ENCODE results near the gene FAM241B. TPM values are rescaled to one million over a fixed set of nuclear protein-coding genes. Genes with fewer than 3 reads are reported as not detected.

The FAM241B gene
- polyA plus RNA-seq, 1 of the 3 experiments (the other 2 are of a cell fraction), result 16.0 TPM

DNA sequence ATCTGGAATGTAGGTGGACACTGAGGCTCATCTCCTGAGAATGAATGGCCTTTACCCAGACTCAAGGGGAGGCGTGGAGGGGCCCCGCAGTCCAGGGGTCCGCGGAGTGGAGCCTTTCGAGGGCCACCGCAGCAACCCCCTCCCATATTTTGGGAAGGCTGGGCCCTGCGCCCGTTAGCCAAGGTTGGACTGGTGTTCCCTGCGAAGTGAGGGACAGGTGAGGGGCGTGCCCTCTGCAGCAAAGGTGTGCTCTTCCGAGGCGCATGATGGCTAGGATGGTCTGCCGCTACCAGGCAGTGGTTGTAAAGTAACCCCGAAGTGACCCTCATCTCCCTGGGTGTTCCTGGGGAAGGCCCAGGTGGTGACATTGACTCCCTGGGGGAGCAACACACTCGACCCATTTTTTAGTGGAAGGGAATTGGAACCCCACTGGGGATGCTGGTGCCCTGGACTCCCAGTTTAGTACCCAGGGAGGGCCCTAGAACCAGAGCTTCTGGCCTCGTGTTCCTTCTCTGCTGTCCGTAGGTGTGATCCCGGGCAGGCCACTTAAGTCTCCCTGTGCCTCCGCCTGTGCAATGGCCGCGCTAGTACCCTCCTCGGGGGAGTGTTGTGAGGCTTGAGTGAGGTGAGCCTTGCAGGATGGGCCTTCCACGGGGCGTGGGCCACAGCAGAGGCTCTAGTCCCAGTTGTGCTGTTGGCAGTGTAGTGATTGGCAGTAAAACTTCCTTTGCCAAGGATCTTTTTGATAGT, 779 bp downstream of the FAM241B start (continued):
- TF ChIP-seq, protein P1, sequence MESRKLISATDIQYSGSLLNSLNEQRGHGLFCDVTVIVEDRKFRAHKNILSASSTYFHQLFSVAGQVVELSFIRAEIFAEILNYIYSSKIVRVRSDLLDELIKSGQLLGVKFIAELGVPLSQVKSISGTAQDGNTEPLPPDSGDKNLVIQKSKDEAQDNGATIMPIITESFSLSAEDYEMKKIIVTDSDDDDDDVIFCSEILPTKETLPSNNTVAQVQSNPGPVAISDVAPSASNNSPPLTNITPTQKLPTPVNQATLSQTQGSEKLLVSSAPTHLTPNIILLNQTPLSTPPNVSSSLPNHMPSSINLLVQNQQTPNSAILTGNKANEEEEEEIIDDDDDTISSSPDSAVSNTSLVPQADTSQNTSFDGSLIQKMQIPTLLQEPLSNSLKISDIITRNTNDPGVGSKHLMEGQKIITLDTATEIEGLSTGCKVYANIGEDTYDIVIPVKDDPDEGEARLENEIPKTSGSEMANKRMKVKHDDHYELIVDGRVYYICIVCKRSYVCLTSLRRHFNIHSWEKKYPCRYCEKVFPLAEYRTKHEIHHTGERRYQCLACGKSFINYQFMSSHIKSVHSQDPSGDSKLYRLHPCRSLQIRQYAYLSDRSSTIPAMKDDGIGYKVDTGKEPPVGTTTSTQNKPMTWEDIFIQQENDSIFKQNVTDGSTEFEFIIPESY (IDR thresholded peaks at IDR 0.05; ENCODE audit: borderline replicate concordance, low read depth), result no peak
- TF ChIP-seq ELF1 (IDR thresholded peaks at IDR 0.05) (no peak), TAF1 (IDR thresholded peaks at IDR 0.05; ENCODE audit: borderline replicate concordance, low read depth, low read length) (no peak), NRF1 (IDR thresholded peaks at IDR 0.05; ENCODE audit: low read depth, low read length) (no peak), EP300 (IDR thresholded peaks at IDR 0.05; ENCODE audit: borderline replicate concordance in 1 of 2, low read depth in 1 of 2, low read length in 1 of 2) (no peak)

DNA sequence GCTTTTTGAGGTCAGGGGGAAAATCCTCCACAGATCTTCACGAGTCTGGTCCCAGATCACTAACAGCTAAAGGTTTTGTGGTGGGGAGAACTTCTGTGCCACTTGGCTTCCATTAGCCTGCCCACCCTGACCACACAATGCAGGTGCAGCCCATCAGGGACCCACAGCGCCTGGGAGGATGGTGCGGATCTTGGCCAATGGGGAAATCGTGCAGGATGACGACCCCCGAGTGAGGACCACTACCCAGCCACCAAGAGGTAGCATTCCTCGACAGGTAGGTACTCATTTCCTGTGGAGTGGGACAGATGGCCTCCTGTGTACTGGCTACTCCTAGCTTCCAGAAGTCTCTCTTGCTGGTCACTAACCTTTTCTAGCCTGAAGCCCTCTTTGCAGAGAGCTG, 1.5 kb downstream of the FAM241B start:
- H3K27me3 ChIP-seq (ENCODE audit: insufficient read depth), result no peaks in the 10 kb centered on the region; the same call in 1 of the 2 replicates
- no peak overlapping the region for H3K9ac ChIP-seq
- H3K36me3 ChIP-seq (replicated peaks in 1 of 2; ENCODE audit: control insufficient read depth in 1 of 2, insufficient read depth in 2 of 2, low read length in 1 of 2), result peaks cover 0 to 5% of the 10 kb centered on the region in 2 experiments
- WGBS (ENCODE audit: low lambda C conversion rate), result 93% methylated on average over 7 of the region's 7 CpGs
- no peak for DNase-seq
- no peak overlapping the region for H3K4me2 ChIP-seq
- no peak overlapping the region for H3K4me3 ChIP-seq (ENCODE audit: low read depth in 2 of 2, low read length in 1 of 2)
- H3K9me2 ChIP-seq, result no peaks in the 10 kb centered on the region
- no peak overlapping the region for H3K27ac ChIP-seq (ENCODE audit: low read depth in 2 of 2, low read length in 1 of 2)
- peaks cover 6 to 17% of the 10 kb centered on the region in 2 experiments; a peak in 2 of 4 replicates for H3K4me1 ChIP-seq (ENCODE audit: control insufficient read depth in 1 of 2, insufficient read depth in 2 of 2, low read depth in 1 of 2, low read length in 1 of 2)
- ChIA-PET CTCF (interaction anchor here (0.8 to 17.1 kb wide), 8 partner anchors 7 to 283 kb away, joined by 3 to 364 read pairs (median 8); no protein-coding TSS in a partner anchor), POLR2A (no interaction called here)
- H2AFZ ChIP-seq (ENCODE audit: low read depth), result no peak overlapping the region
- TF ChIP-seq SMC3 (IDR thresholded peaks at IDR 0.05; ENCODE audit: low read depth, low read length), result no peak
- no peak for TF ChIP-seq YY1 (IDR thresholded peaks at IDR 0.05; ENCODE audit: low read depth)
- TF ChIP-seq MEF2A (IDR thresholded peaks at IDR 0.05; ENCODE audit: borderline replicate concordance, low read depth), result no peak
- TF ChIP-seq, protein P2, sequence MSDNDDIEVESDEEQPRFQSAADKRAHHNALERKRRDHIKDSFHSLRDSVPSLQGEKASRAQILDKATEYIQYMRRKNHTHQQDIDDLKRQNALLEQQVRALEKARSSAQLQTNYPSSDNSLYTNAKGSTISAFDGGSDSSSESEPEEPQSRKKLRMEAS (IDR thresholded peaks at IDR 0.05; ENCODE audit: low read depth), result no peak
- no peak for TF ChIP-seq ELF1 (IDR thresholded peaks at IDR 0.05)
- TF ChIP-seq CHD2 (IDR thresholded peaks at IDR 0.05; ENCODE audit: low read length, partially characterized antibody), result no peak
- TF ChIP-seq JUND (IDR thresholded peaks at IDR 0.05), result no peak
- no peak for TF ChIP-seq SIN3A (IDR thresholded peaks at IDR 0.05; ENCODE audit: borderline replicate concordance, low read depth, low read length)
- TF ChIP-seq, protein P1 (IDR thresholded peaks at IDR 0.05; ENCODE audit: borderline replicate concordance, low read depth), result no peak
- no peak for TF ChIP-seq FOSL2 (IDR thresholded peaks at IDR 0.05; ENCODE audit: borderline replicate concordance, low read depth)
- no peak for TF ChIP-seq EZH2phosphoT487 (IDR thresholded peaks at IDR 0.05; ENCODE audit: borderline replicate concordance, low read depth)
- TF ChIP-seq, protein P3, sequence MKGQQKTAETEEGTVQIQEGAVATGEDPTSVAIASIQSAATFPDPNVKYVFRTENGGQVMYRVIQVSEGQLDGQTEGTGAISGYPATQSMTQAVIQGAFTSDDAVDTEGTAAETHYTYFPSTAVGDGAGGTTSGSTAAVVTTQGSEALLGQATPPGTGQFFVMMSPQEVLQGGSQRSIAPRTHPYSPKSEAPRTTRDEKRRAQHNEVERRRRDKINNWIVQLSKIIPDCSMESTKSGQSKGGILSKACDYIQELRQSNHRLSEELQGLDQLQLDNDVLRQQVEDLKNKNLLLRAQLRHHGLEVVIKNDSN (IDR thresholded peaks at IDR 0.05; ENCODE audit: borderline replicate concordance, low read depth), result no peak
- no peaks in the 10 kb centered on the region for H3K79me2 ChIP-seq (ENCODE audit: insufficient read depth)
- H3F3A ChIP-seq (replicated peaks; ENCODE audit: insufficient read depth), result no peaks in the 10 kb centered on the region
- H3K9me3 ChIP-seq, result no peaks in the 10 kb centered on the region
- H4K20me1 ChIP-seq (ENCODE audit: insufficient read depth), result no peaks in the 10 kb centered on the region

Data from SK-N-SH (cell line).